Stimulated activated naive CD8-positive, alpha-beta T cell treated with anti-CD3 and anti-CD28 coated beads, Interleukin-15, Interleukin-2, amounts not matched to agents 100 ng/mL and 50 ng/mL, for 24 hours (primary cell): ENCODE results near the gene PTPN5.

Experiments used
- H3K27ac Mint-ChIP-seq: one replicate; pipeline ENCODE4 v1.8.0; 2021; ENCODE audit warnings: mild to moderate bottlenecking, mixed read lengths
- H3K27me3 Mint-ChIP-seq: one replicate; pipeline ENCODE4 v1.8.0; 2021; ENCODE audit warnings: mixed read lengths
- H3K36me3 Mint-ChIP-seq: one replicate; pipeline ENCODE4 v1.8.0; 2021; ENCODE audit warnings: low read depth, mixed read lengths
- H3K4me1 Mint-ChIP-seq: one replicate; pipeline ENCODE4 v1.8.0; 2021; ENCODE audit warnings: low read depth, mixed read lengths
- H3K4me3 Mint-ChIP-seq: one replicate; pipeline ENCODE4 v1.8.0; 2021; ENCODE audit warnings: mild to moderate bottlenecking, mixed read lengths
- H3K9me3 Mint-ChIP-seq: one replicate; pipeline ENCODE4 v1.8.0; 2021; ENCODE audit warnings: mixed read lengths

PTPN5 gene

DNA sequence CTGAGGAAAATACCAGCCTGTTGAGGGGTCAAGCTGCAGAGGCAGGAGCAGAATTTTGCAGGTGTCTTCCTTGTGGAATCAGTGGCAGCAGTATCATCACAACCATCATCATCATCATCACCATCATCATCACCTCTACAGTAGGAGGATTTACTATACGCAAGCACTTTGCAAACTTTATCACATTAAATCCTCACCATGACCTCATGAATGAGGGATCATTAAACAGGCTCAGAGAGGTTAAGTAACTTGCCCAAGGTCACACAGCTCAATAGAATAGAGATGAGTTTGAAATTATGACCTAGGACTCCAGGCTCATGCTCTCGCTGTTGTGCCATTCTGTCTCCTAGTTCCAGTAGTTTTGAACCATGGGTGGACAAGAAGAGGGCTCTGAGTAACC is 25.6 kb downstream of the PTPN5 start:
- H3K27me3 Mint-ChIP-seq, result no peaks in the 10 kb centered on the region
- H3K36me3 Mint-ChIP-seq, result no peaks in the 10 kb centered on the region
- peaks cover 27% of the 10 kb centered on the region for H3K4me1 Mint-ChIP-seq
- H3K27ac Mint-ChIP-seq, result no peak overlapping the region
- H3K9me3 Mint-ChIP-seq, result no peaks in the 10 kb centered on the region
- no peak overlapping the region for H3K4me3 Mint-ChIP-seq

DNA sequence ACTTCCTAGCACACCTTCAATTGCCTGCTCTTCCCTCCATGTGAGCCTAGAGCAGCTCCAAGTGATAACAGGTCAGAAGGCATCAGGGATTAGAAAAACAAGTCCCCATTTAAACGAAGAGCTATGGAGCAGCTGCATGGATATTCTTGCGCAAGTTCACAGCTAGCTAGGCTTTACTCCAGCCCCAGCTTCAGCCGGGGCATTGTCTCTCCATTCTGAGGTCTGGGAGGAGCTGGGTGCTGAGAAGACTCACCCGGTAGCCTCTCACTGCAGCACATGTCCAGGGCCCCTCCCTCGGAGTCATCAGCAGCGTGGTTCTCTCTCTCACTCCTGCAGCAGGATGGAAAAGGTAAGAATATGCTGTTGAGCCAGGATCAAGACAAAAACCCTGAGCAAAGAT is 26.0 kb downstream of the PTPN5 start:
- Mint-ChIP-seq H3K27me3 (no peaks in the 10 kb centered on the region), H3K27ac (no peak overlapping the region)

DNA sequence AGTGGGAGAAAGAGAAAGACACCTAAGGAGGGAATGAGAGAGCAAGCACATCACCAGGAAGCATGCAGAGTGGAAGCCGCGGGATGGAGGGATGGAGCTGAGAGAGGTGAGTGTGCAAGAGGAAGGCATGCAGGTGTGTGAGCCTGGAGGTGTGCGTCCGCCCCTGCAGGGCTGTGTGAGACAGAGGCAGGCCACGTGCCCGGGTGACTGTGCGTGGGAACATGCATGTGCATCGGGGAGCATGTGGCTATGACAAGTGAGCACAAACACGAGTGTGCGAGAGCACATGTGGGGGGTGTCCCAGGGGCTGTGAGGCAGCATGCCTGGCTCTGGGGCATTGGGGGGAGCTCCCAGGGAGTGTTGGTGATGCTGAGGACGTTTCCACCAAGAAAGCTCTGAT is 29.9 kb downstream of the PTPN5 start:
- Mint-ChIP-seq H3K27me3 (no peaks in the 10 kb centered on the region), H3K9me3 (no peaks in the 10 kb centered on the region), H3K36me3 (no peaks in the 10 kb centered on the region), H3K4me1 (peaks cover 11% of the 10 kb centered on the region), H3K4me3 (no peak overlapping the region), H3K27ac (no peak overlapping the region)

More for the DNA sequence above, 26.0 kb downstream of the PTPN5 start:
- H3K9me3 Mint-ChIP-seq, result no peaks in the 10 kb centered on the region
- no peaks in the 10 kb centered on the region for H3K36me3 Mint-ChIP-seq
- H3K4me1 Mint-ChIP-seq, result peaks cover 27% of the 10 kb centered on the region
- no peak overlapping the region for H3K4me3 Mint-ChIP-seq

DNA sequence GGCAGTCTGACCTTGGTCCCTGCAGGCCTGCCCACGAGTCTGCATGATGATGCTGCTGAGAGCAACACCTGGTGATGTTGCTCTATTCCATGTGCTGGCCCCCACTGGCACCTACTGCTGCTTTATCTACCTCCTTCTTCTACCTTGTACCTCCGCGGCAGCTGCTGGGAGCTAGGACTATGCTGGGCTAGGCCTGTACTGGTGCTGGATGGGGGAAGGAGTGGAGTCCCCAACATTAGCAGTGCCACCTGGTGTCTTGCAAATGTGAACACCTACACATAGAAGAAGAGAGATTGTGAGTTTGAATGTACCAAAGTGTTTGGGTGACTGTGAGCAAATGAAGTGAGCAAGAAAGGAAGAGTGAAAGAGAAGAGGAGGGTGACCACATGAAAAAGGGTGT is 30.5 kb downstream of the PTPN5 start:
- Mint-ChIP-seq H3K27ac (no peak overlapping the region), H3K27me3 (no peaks in the 10 kb centered on the region), H3K36me3 (no peaks in the 10 kb centered on the region), H3K4me3 (no peak overlapping the region), H3K4me1 (peaks cover 11% of the 10 kb centered on the region), H3K9me3 (no peaks in the 10 kb centered on the region)

DNA sequence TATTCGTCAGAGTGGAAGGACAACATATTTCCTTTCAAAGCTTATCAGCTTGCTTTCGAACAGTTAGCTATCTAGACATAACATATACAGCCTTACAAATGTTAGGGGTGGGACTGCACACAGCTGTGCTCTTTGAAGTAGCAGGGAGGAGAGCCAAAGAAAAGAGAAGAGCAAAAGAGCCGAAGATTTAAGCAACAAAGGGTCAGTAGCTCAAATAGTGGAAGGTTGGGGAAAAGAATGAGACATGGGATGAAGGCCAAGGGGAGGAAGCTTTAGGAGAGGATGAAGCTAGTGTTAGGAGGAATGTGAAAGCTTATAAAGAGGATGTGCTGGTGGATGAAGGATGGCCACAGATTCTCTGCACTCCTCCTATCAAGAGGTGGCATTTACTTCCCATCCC is 33.8 kb downstream of the PTPN5 start:
- H3K4me1 Mint-ChIP-seq, result peaks cover 8% of the 10 kb centered on the region
- no peak overlapping the region for H3K4me3 Mint-ChIP-seq
- no peaks in the 10 kb centered on the region for H3K36me3 Mint-ChIP-seq
- no peaks in the 10 kb centered on the region for H3K27me3 Mint-ChIP-seq
- no peaks in the 10 kb centered on the region for H3K9me3 Mint-ChIP-seq
- no peak overlapping the region for H3K27ac Mint-ChIP-seq

DNA sequence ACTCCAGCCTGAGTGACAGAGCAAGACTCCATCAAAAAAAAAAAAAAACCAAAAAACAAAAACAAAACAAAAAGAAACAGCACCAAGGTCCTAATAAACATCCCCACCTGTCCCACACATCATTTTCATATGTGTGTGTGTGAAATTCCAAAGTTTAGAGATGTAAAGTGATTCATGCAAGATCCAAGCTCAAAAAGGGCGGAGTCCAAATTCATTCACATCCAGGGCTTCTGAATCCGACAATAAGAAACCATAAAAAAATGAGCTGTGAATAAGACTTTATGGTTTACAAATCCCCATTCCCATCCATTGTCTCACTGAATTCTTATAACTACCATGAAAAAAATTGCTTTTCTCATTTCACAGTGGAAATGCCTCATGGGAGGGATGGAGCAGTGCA is 34.7 kb downstream of the PTPN5 start:
- H3K36me3 Mint-ChIP-seq, result no peaks in the 10 kb centered on the region
- H3K4me1 Mint-ChIP-seq, result peaks cover 8% of the 10 kb centered on the region
- no peak overlapping the region for H3K4me3 Mint-ChIP-seq
- H3K27ac Mint-ChIP-seq, result no peak overlapping the region
- H3K9me3 Mint-ChIP-seq, result no peaks in the 10 kb centered on the region
- peaks cover 6% of the 10 kb centered on the region for H3K27me3 Mint-ChIP-seq

DNA sequence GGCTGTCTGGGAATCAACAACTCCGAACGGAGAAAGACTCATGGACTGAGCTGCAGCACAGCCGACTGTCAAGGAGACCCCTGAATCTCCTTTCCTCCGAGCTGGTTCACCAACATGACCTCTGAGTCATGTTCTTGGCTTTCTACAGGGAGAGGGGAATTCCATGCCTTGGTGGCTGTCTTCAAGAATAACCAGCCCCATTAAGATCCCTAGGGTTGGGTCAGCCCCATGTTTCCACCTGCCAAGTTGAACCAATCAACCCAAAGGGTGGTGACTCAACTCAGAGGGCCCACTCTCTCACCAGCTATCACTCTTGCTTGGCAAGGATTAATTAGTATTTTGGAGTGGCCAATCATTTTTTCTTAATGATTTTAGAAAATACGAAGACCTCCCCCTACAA is 37.3 kb downstream of the PTPN5 start:
- no peaks in the 10 kb centered on the region for H3K36me3 Mint-ChIP-seq
- H3K4me3 Mint-ChIP-seq, result no peak overlapping the region
- H3K27me3 Mint-ChIP-seq, result peaks cover 9% of the 10 kb centered on the region
- H3K9me3 Mint-ChIP-seq, result no peaks in the 10 kb centered on the region
- peaks cover 8% of the 10 kb centered on the region for H3K4me1 Mint-ChIP-seq
- no peak overlapping the region for H3K27ac Mint-ChIP-seq

DNA sequence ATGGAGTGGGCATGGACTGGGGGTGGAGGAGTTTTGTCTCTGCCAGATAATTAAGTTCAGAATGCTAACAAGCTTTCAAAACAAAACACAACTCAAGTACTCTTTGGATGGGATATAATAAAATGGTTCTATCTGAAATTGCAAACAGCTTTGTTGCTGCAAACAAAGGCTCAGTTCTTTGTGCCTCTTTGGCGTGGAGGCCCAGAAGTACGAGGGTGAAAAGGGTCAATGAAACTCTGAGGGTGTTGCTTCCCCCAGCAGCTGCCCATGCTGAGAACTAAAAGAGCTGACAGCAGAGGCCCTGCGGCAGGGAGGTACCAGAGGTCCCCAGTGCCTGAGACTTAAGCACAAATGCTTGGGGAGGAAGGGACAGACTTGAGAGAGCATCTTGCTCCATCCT is 39.1 kb downstream of the PTPN5 start:
- no peak overlapping the region for H3K27ac Mint-ChIP-seq
- no peak overlapping the region for H3K4me3 Mint-ChIP-seq
- H3K27me3 Mint-ChIP-seq, result peaks cover 9% of the 10 kb centered on the region
- H3K4me1 Mint-ChIP-seq, result peaks cover 8% of the 10 kb centered on the region
- no peaks in the 10 kb centered on the region for H3K9me3 Mint-ChIP-seq
- no peaks in the 10 kb centered on the region for H3K36me3 Mint-ChIP-seq

DNA sequence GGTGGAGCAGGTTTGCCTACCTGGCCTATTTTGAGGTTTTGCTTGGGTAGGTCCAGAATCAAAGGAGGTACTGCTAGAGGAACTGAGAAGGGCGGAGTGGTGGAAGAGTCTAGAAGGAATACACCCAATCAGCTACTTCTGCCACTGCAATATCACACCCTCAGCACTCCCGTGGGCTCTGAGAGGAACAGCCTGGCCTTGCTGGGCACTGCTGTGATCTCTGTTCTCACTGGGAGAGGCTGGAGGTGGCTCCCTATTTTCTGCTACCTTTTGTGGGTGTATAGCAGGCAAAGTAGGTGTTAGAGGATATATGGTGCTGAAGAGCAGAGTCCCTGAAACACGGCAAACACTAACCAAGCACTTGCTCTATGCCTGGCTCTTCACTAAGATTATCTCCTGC is 40.7 kb downstream of the PTPN5 start:
- Mint-ChIP-seq H3K4me3 (no peak overlapping the region), H3K36me3 (no peaks in the 10 kb centered on the region), H3K9me3 (no peaks in the 10 kb centered on the region), H3K27ac (no peak overlapping the region), H3K27me3 (peaks cover 9% of the 10 kb centered on the region), H3K4me1 (peaks cover 8% of the 10 kb centered on the region)

DNA sequence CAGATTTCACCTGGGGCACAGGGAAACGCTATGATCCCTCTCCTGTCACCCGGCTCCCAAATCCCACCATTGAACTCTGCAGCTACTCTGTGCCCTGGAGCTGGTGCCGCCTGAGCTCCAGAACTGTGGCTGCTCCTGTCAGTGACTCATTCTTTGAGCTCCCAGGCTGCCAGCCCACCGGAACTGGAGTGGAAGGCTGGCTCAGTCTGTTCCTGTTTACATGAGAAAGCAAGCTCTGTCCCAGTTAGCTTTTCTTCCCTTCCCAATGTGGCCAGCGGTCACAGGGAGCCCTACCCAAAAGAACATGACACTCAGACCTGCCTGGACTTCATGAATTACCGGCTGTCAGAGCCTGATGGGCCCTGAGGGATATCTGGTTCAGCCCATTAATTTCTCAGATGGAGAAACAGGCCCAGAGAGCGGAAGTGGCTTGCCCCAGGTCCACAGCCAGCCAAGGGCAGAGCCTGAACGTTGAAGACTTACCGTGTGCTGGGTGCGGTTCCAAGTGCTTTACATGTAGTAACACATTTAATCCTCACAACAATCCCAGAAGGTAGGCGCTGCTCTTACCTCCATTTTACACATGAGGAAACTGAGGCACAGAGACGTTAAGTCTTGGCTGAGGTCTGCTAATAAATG is 41.8 kb downstream of the PTPN5 start:
- Mint-ChIP-seq H3K36me3 (no peaks in the 10 kb centered on the region), H3K27me3 (peaks cover 9% of the 10 kb centered on the region), H3K4me1 (peaks cover 8% of the 10 kb centered on the region), H3K4me3 (no peak overlapping the region), H3K27ac (no peak overlapping the region), H3K9me3 (no peaks in the 10 kb centered on the region)

DNA sequence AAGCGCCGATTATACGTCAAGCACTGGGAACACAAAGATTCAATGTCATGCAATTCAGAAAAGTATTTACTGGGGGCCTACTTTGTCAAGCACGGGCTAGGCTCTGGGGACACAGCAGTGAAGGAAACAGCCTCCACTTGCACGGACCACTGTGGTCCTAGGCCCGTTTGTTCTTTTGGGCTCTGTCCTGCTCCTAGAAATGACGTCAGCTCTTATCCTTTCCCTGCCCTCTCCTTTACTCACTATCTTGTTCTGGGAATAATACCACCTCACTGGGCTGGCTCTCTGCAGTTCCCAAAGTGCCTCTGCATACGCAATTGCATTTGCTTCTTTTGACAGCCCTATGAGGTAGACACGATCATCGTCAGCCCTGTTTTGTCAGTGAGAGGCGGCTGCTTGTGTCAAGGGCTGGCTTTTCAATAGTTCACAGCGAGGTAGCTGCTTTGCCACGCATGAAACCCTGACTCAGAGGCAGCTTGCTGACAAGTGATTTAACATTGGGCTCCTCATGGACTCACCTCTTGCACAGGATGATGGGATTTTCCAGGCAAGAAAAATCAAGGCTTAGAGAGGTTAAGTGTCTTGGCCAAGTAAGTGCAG is 42.7 kb downstream of the PTPN5 start:
- no peak overlapping the region for H3K4me3 Mint-ChIP-seq
- peaks cover 3% of the 10 kb centered on the region for H3K4me1 Mint-ChIP-seq
- no peak overlapping the region for H3K27ac Mint-ChIP-seq
- no peaks in the 10 kb centered on the region for H3K36me3 Mint-ChIP-seq
- no peaks in the 10 kb centered on the region for H3K9me3 Mint-ChIP-seq
- H3K27me3 Mint-ChIP-seq, result peaks cover 9% of the 10 kb centered on the region

DNA sequence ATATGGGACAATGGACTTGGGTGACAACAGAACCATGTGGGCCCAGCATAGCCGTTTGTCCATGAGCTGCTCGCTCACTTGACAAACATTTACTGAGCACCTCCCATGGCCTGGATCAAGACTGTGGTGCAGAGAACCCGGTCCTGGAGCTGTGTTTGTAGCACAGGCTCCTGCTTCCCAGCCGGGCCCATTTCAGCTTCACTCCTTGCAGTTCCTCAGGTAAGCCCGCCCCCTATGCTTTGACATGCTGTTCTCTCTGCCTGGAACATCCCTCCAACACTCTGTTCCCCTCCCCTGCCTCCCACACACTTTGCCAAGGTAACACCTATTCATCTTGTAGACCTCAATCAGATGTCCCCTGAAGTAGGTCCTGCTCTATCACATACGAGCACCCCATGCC is 46.3 kb downstream of the PTPN5 start:
- no peak overlapping the region for H3K4me3 Mint-ChIP-seq
- no peaks in the 10 kb centered on the region for H3K9me3 Mint-ChIP-seq
- no peaks in the 10 kb centered on the region for H3K4me1 Mint-ChIP-seq
- no peaks in the 10 kb centered on the region for H3K36me3 Mint-ChIP-seq
- H3K27me3 Mint-ChIP-seq, result no peaks in the 10 kb centered on the region
- H3K27ac Mint-ChIP-seq, result no peak overlapping the region

DNA sequence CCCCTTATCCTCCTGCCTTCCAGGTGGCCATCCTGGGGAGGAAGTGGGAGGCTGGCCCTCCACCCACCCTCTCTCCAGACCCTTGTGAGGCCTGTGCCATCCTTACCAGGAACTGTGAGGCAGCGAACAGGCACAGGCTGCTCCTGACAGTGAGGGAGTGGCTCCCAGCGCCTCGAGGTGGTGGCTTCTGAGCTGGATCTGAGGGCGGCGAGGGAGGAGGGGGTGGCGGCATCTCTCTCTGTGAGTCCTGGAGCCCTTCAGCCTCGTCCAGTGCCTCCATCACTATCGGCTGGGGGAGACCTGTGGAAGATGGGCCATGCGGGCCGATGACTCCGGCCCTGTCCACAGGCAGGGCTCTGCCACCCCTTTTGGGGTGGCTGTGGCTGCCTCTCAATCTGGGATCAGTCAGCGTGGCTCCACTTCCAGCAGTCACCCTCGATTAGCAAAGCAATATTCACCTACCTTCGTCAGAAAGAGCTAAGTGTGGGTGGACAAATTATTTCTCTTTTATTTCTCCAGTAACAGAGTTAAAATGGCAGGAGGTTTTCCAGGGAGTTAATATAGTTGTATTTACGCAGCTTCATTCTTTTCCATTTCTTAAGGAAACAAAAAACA is 47.6 kb downstream of the PTPN5 start:
- Mint-ChIP-seq H3K9me3 (no peaks in the 10 kb centered on the region), H3K4me1 (no peaks in the 10 kb centered on the region), H3K27me3 (no peaks in the 10 kb centered on the region), H3K4me3 (no peak overlapping the region), H3K36me3 (no peaks in the 10 kb centered on the region), H3K27ac (no peak overlapping the region)

DNA sequence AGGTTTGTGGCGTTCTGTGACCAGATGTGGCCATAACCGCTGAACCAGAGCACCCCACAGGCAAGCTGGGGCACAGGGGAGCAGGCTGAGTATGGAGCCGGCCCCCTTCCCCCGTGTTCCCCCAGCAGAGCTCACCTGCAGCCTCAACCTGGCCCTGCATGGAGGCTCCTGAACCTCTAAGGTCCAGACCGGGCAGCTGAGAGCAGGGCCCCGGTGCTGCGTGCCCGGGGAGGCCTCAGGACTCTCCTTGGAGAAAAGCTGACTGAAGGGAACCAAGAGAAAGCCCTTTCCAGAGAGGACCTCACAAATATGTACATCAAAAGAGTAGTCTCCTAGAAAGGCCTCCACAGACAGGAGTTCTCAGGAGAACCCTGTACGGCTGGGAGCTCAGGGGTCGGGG is 48.2 kb downstream of the PTPN5 start:
- Mint-ChIP-seq H3K9me3 (no peaks in the 10 kb centered on the region), H3K27me3 (no peaks in the 10 kb centered on the region), H3K4me1 (no peaks in the 10 kb centered on the region), H3K4me3 (no peak overlapping the region), H3K27ac (no peak overlapping the region), H3K36me3 (no peaks in the 10 kb centered on the region)

DNA sequence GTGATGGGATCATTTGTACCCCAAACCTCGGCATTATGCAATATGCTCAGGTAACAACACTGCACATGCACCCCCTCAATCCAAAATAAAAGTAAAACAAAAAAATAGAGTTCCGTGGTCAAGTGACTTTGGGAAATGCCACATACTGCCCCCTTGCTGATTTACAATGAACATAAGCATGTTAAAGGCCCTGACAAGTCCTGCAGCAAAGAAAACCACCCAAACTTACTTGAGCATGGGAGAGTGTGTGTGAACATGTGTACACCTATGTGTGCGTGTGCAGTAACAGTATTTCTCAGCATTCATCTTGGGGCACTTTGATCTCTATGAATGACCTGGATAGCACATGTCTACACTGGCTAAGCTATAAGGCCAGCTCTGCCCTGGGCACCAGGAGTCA is 49.8 kb downstream of the PTPN5 start:
- Mint-ChIP-seq H3K27ac (no peak overlapping the region), H3K9me3 (no peaks in the 10 kb centered on the region), H3K4me3 (no peak overlapping the region), H3K27me3 (no peaks in the 10 kb centered on the region), H3K36me3 (no peaks in the 10 kb centered on the region), H3K4me1 (no peaks in the 10 kb centered on the region)

DNA sequence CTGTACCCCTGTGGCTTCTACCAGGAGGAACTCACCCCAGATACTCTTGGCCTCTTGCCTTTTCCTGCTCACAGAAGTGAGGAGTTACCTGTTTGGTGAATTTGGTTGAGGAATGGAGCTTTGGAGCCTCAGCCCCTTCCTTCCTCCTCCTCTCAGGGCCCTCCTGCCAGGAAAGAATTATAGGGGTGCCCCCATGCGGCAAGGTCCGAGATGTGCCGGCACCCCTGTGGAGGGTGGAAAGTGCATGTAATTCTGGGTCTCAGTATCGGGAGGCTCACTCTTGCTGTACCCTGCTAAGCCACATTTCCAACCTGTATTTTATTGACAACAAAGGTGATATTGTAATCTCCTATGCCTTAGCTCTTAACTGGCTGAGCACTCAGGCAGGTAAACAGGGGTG is 51.9 kb downstream of the PTPN5 start:
- Mint-ChIP-seq H3K9me3 (no peaks in the 10 kb centered on the region), H3K4me3 (no peak overlapping the region), H3K4me1 (no peaks in the 10 kb centered on the region), H3K27me3 (no peaks in the 10 kb centered on the region), H3K27ac (no peak overlapping the region), H3K36me3 (no peaks in the 10 kb centered on the region)
